SJCRH30 (cell line): ENCODE measurements around the gene MTURN. TPM values are rescaled to one million over a fixed set of nuclear protein-coding genes. Genes with fewer than 3 reads are reported as not detected.
A peak's percentile ranks its signal among the peaks of the same experiment; 100 is the strongest.
"Not testable (repeated sequence)": the region's sequence is repeated elsewhere in the genome, so short reads cannot be mapped to it uniquely, and the experiment has no call there.

Source experiments
- DNase-seq, 2 experiments: peaks; one replicate each; pipeline ENCODE4 v3.0.0-alpha.2; 2015 to 2020
- H3K27ac ChIP-seq: fragments of 250-450 bp; sonication (Bioruptor Pico); 2 replicates; pipeline ENCODE4 v1.5.1; 2020; ENCODE audit warnings: mild to moderate bottlenecking, moderate library complexity
- H3K27me3 ChIP-seq: fragments of 250-450 bp; sonication (Bioruptor Pico); 2 replicates; pipeline ENCODE4 v1.5.1; 2020; ENCODE audit warnings: mild to moderate bottlenecking, moderate library complexity
- H3K36me3 ChIP-seq: fragments of 250-450 bp; sonication (Bioruptor Pico); 2 replicates; pipeline ENCODE4 v1.5.1; 2020; ENCODE audit warnings: mild to moderate bottlenecking, moderate library complexity
- H3K4me1 ChIP-seq: fragments of 250-450 bp; sonication (Bioruptor Pico); 2 replicates; pipeline ENCODE4 v1.5.1; 2020; ENCODE audit warnings: mild to moderate bottlenecking, moderate library complexity
- H3K4me3 ChIP-seq: fragments of 250-450 bp; sonication (Bioruptor Pico); 2 replicates; pipeline ENCODE4 v1.5.1; 2020; ENCODE audit warnings: mild to moderate bottlenecking, moderate library complexity
- H3K9me3 ChIP-seq: fragments of 250-450 bp; sonication (Bioruptor Pico); replicated peaks from 2 replicates; pipeline ENCODE4 v1.5.1; 2020; ENCODE audit warnings: mild to moderate bottlenecking, moderate library complexity
- total RNA-seq: library from RNA; depleted of rRNA; stranded (reverse); fragments of >200 nt; shearing (Covaris generic); gene quantifications from 2 replicates; pipeline ENCODE4 v1.2.3, GENCODE V29; 2014

Gene MTURN
- total RNA-seq, 1 experiment from 2014 or later: 27.6 TPM

- Histone ChIP-seq H3K4me3 (no peak overlapping the region), H3K36me3 (no peaks in the 10 kb centered on the region), H3K4me1 (peaks cover 11% of the 10 kb centered on the region; the same call in 1 of the 2 replicates), H3K9me3 (peaks cover 11% of the 10 kb centered on the region; the same call in 1 of the 2 replicates), H3K27me3 (no peaks in the 10 kb centered on the region), H3K27ac (no peak overlapping the region)
- no peak for DNase-seq
Observed at GRCh38 chr7:30185496-30185895, 50.7 kb downstream of the MTURN start.

DNA sequence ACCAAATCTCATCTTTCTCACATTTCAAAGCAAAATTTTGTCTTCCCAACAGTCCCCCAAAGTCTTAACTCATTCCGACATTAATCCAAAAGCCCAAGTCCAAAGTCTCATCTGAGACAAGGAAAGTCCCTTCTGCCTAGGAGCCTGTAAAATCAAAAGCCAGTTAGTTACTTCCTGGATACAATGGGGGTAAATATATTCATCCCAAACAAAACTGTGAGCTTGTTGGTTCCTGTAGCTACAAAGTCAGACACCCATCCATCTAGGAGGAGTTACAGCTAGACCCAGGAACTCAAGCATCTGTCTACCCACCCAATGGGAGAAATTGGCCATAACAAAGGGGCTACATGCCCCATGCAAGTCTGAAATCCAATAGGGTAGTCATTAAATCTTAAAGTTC is 51.9 kb downstream of the MTURN start:
- H3K36me3 ChIP-seq: no peaks in the 10 kb centered on the region
- peaks cover 11% of the 10 kb centered on the region; the same call in 1 of the 2 replicates for H3K4me1 ChIP-seq
- no peak overlapping the region for H3K4me3 ChIP-seq
- H3K27ac ChIP-seq: no peak overlapping the region
- no peak for DNase-seq
- peaks cover 11% of the 10 kb centered on the region; the same call in 1 of the 2 replicates for H3K9me3 ChIP-seq
- H3K27me3 ChIP-seq: no peaks in the 10 kb centered on the region

DNA sequence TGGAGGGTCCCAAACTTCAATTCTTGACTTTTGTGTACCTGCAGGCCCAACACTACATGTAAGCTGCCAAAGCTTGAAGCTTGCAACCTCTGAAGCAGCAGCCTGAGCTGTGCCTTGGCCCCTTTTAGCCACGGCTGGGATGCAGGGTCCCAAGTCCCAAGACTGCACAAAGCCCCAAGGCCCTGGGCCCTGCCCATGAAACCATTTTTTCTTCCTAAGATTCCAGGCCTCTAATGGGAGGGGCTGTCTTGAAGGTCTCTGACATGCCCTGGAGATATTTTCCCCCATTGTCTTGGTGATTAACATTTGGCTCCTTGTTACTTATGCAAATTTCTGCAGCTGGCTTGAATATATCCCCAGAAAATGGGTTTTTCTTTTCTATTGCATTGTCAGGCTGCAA is 52.7 kb downstream of the MTURN start:
- Histone ChIP-seq H3K4me1 (peaks cover 11% of the 10 kb centered on the region; the same call in 1 of the 2 replicates), H3K36me3 (no peaks in the 10 kb centered on the region), H3K4me3 (no peak overlapping the region), H3K27me3 (no peaks in the 10 kb centered on the region), H3K27ac (no peak overlapping the region), H3K9me3 (peaks cover 11% of the 10 kb centered on the region; the same call in 1 of the 2 replicates)
- DNase-seq: no peak

DNA sequence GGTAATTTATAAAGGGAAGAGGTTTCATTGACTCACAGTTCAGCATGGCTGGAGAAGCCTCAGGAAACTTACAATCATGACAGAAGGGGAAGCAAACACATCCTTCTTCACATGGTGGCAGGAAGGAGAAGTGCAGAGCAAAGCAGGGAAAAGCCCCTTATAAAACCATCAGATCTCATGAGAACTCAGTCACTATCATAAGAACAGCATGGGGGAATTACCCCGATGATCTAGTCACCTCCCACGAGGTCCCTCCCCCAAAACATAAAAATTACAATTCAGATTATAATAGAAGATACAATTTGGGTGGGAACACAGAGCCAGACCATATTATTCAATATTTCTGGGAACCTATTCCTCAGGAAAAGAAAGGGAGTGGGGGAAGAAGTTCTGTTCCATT is 53.6 kb downstream of the MTURN start:
- H3K27ac ChIP-seq, DNase-seq, H3K4me3 ChIP-seq, H3K27me3 ChIP-seq, H3K36me3 ChIP-seq: not testable (repeated sequence)
- peaks cover 11% of the 10 kb centered on the region; the same call in 1 of the 2 replicates for H3K9me3 ChIP-seq
- peaks cover 11% of the 10 kb centered on the region; the same call in 1 of the 2 replicates for H3K4me1 ChIP-seq

GRCh38 chr7:30188811-30189210 is 54.0 kb downstream of the MTURN start:
- peak; percentile 66 to 79 for DNase-seq
- Histone ChIP-seq H3K36me3 (no peaks in the 10 kb centered on the region), H3K27me3 (no peaks in the 10 kb centered on the region), H3K9me3 (peaks cover 11% of the 10 kb centered on the region; the same call in 1 of the 2 replicates), H3K27ac (peak overlapping the region; percentile 7; the same call in 1 of the 2 replicates), H3K4me1 (peaks cover 11% of the 10 kb centered on the region; the same call in 1 of the 2 replicates), H3K4me3 (no peak overlapping the region)

DNA sequence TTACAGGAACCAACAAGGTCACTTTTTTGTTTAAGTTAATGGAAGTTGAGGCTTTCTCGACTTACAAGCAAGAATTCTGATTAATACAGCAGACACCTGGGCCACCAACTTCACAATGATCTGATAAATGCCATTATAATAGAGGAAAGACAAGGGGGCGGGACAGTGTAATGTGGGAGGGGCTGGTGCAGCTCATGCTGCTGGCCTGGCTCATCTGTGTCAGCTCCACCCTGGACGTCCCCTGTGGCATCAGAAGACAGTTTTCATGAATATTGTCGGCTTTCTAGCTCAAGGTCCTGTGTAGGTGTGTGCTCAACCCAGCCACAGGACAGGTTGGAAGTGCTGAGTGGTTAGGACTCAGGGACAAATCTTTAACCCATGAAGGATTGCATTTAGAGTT is 57.0 kb downstream of the MTURN start:
- Histone ChIP-seq H3K9me3 (peaks cover 23% of the 10 kb centered on the region), H3K4me3 (no peak overlapping the region), H3K27me3 (no peaks in the 10 kb centered on the region), H3K27ac (no peak overlapping the region), H3K4me1 (peaks cover 11% of the 10 kb centered on the region; the same call in 1 of the 2 replicates), H3K36me3 (no peaks in the 10 kb centered on the region)
- DNase-seq: no peak

GRCh38 chr7:30193336-30193943 is 58.7 kb downstream of the MTURN start:
- Histone ChIP-seq H3K9me3 (peaks cover 18% of the 10 kb centered on the region; the same call in 1 of the 2 replicates), H3K27ac (no peak overlapping the region), H3K4me3 (no peak overlapping the region), H3K27me3 (no peaks in the 10 kb centered on the region), H3K36me3 (no peaks in the 10 kb centered on the region), H3K4me1 (peaks cover 8% of the 10 kb centered on the region; the same call in 1 of the 2 replicates)
- no peak for DNase-seq

DNA sequence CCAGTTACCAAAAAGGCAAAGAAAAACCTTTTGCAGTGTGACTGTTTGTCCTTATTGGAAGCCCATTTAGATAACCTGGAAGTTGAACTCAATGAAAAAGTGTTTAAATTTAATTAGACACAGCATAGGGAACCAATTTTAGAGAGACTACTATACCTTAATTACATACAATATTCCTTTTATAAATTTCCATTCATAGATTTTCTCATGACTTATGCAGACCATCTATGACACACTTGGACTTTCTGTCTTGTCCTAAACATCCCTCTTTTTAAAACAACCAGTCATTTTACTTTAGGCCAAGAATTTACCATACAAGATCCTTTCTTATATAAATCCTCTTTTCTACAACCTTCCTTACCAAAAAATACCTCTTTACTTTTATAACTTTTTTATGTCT is 61.6 kb downstream of the MTURN start:
- Histone ChIP-seq H3K27me3 (no peaks in the 10 kb centered on the region), H3K9me3 (peaks cover 18% of the 10 kb centered on the region; the same call in 1 of the 2 replicates), H3K36me3 (no peaks in the 10 kb centered on the region), H3K27ac (no peak overlapping the region), H3K4me3 (no peak overlapping the region), H3K4me1 (no peaks in the 10 kb centered on the region)
- peak in 1 of 2 experiments; percentile 25 for DNase-seq

- H3K4me3 ChIP-seq: no peak overlapping the region
- H3K27ac ChIP-seq: no peak overlapping the region
- no peaks in the 10 kb centered on the region for H3K27me3 ChIP-seq
- DNase-seq: no peak
- no peaks in the 10 kb centered on the region for H3K36me3 ChIP-seq
- peaks cover 18% of the 10 kb centered on the region; the same call in 1 of the 2 replicates for H3K9me3 ChIP-seq
- H3K4me1 ChIP-seq: no peaks in the 10 kb centered on the region
Observed at GRCh38 chr7:30197438-30197837, 62.7 kb downstream of the MTURN start.

DNA sequence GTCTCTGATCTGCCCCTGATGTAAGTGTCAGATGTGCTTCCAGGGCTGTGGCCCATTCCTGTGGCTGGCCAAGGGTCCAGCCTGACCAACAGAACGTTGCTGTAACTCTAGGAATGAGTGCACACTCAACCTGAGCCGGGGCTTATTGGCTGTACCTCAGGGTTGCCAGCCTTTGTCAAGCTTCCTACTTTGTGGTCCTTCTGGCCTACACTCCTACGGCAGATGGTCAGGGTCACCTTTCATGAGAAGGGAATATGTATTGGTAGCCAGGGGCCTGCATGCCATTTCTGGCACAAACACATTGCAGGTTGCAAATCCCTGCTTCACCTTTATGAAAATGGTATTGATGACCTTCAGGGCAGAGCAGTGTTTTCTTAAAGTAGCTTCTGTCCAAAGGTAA is 64.5 kb downstream of the MTURN start:
- no peaks in the 10 kb centered on the region for H3K36me3 ChIP-seq

DNA sequence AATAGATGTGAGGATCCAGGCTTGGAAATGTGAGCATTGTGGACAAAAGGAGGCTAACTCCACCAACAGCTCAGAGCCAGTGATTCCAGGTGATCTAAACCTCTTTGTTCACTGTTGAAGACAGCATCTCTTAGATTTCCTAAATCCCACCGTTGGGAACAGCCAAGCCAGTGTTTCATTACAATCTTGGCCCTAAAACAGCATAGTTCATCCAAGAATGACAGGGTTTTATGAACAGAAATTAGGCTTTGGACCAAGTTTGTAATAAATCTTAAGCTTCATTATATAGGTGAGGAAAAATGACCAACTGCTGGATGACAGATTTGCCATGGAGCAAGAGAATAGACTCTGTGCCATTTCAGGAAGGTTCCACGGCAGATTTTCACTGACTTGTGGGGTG is 65.8 kb downstream of the MTURN start:
- Histone ChIP-seq H3K27me3 (no peaks in the 10 kb centered on the region), H3K4me1 (no peaks in the 10 kb centered on the region), H3K27ac (no peak overlapping the region), H3K36me3 (no peaks in the 10 kb centered on the region), H3K4me3 (no peak overlapping the region), H3K9me3 (peaks cover 10% of the 10 kb centered on the region; the same call in 1 of the 2 replicates)
- DNase-seq: no peak

More for the DNA sequence above, 64.5 kb downstream of the MTURN start:
- Histone ChIP-seq H3K9me3 (peaks cover 16% of the 10 kb centered on the region; the same call in 1 of the 2 replicates), H3K27ac (no peak overlapping the region), H3K27me3 (no peaks in the 10 kb centered on the region), H3K4me3 (no peak overlapping the region), H3K4me1 (no peaks in the 10 kb centered on the region)
- DNase-seq: no peak

DNA sequence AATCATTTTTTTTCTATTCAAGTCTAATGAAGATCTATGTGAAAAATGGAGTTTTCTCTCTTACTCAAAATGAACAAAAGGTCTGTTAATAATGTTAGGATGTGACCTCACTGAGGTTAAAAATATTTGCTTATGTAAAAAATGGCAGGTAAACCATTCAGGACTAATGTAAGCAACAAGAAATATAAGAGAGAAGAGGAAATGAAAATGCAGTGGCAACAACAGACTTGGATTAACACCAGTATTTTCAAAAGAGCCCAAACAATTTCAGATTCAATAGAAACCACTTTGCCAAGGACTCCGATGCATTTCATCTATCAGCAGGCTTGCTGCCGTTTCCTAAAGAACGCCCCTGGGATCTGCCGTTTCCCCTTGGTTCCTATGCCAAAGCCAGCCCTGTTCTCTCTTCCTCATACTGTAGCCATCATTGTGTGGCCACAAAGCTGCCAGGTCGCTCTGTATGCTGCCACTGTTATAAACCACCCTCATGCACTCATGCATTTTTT is 66.4 kb downstream of the MTURN start:
- Histone ChIP-seq H3K36me3 (no peaks in the 10 kb centered on the region), H3K4me1 (no peaks in the 10 kb centered on the region), H3K4me3 (no peak overlapping the region), H3K9me3 (peaks cover 9% of the 10 kb centered on the region; the same call in 1 of the 2 replicates), H3K27me3 (no peaks in the 10 kb centered on the region), H3K27ac (no peak overlapping the region)
- DNase-seq: no peak

DNA sequence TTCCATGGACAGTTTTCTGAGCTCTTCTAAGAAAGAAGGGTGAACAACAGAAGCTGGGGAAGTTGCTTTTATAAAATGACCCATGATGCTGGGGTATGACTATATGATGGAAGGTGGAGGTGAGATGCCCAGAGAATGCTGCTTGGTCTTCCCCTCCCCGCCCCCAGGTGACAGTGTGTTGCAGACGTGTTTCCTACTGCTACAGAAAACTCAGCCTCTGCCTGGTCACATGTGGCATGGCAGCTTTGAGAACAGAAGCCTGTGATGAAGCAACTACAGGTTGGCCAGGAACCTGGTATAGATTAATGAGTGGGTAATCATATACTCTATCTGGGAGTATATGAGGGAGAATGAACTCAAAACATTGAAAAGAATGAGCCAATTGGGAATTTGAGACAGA is 67.1 kb downstream of the MTURN start:
- no peak overlapping the region for H3K4me3 ChIP-seq
- no peaks in the 10 kb centered on the region for H3K27me3 ChIP-seq
- H3K27ac ChIP-seq: no peak overlapping the region
- no peak for DNase-seq
- peaks cover 3% of the 10 kb centered on the region; the same call in 1 of the 2 replicates for H3K9me3 ChIP-seq
- H3K4me1 ChIP-seq: no peaks in the 10 kb centered on the region
- H3K36me3 ChIP-seq: no peaks in the 10 kb centered on the region

- Histone ChIP-seq H3K27me3 (no peaks in the 10 kb centered on the region), H3K4me3 (no peak overlapping the region), H3K36me3 (no peaks in the 10 kb centered on the region), H3K27ac (no peak overlapping the region), H3K4me1 (no peaks in the 10 kb centered on the region), H3K9me3 (no peaks in the 10 kb centered on the region)
- no peak for DNase-seq
Observed at GRCh38 chr7:30202671-30203070, 67.9 kb downstream of the MTURN start.

GRCh38 chr7:30206491-30206890 is 71.7 kb downstream of the MTURN start:
- no peaks in the 10 kb centered on the region for H3K27me3 ChIP-seq
- no peaks in the 10 kb centered on the region for H3K9me3 ChIP-seq
- H3K36me3 ChIP-seq: no peaks in the 10 kb centered on the region
- no peaks in the 10 kb centered on the region for H3K4me1 ChIP-seq
- peak overlapping the region; percentile 18 for H3K4me3 ChIP-seq
- H3K27ac ChIP-seq: no peak overlapping the region; the same call in 1 of the 2 replicates
- peak; percentile 51 to 66 for DNase-seq
